DOHH2 (cell line): ENCODE results near the gene GLIS2.

Experiments used
- H3F3A ChIP-seq: fragments of 200-600 bp; sonication (generic), shearing (Covaris generic); 2 replicates; pipeline ENCODE4 v1.6.0; 2016; ENCODE audit warnings: antibody characterized with exemption, mild to moderate bottlenecking; ENCODE audit not compliant: control insufficient read depth, insufficient read depth
- H3K27ac ChIP-seq: fragments of 200-600 bp; sonication (generic); 2 replicates; pipeline ENCODE4 v1.5.1; 2014; ENCODE audit warnings: low read depth, mild to moderate bottlenecking, low read length, moderate library complexity
- H3K27me3 ChIP-seq: fragments of 200-600 bp; sonication (generic); 2 replicates; pipeline ENCODE4 v1.6.1; 2014; ENCODE audit warnings: mild to moderate bottlenecking, low read length, mixed read lengths; ENCODE audit not compliant: control insufficient read depth
- H3K36me3 ChIP-seq: fragments of 200-600 bp; sonication (generic); 2 replicates; pipeline ENCODE4 v1.6.1; 2014; ENCODE audit warnings: mild to moderate bottlenecking, low read length, moderate library complexity, mixed read lengths; ENCODE audit not compliant: control insufficient read depth
- H3K4me1 ChIP-seq: fragments of 200-600 bp; sonication (generic); 2 replicates; pipeline ENCODE4 v1.6.1; 2014; ENCODE audit warnings: mild to moderate bottlenecking, low read length, mixed read lengths; ENCODE audit not compliant: control insufficient read depth
- H3K4me2 ChIP-seq: fragments of 200-600 bp; sonication (generic); 2 replicates; pipeline ENCODE4 v1.6.0; 2014; ENCODE audit warnings: mild to moderate bottlenecking, low read length, moderate library complexity
- H3K4me3 ChIP-seq: fragments of 200-600 bp; sonication (generic); 2 replicates; pipeline ENCODE4 v1.5.1; 2014; ENCODE audit warnings: mild to moderate bottlenecking, low read length, mixed read lengths
- H3K79me2 ChIP-seq: fragments of 200-600 bp; sonication (generic); 2 replicates; pipeline ENCODE4 v1.6.1; 2014; ENCODE audit warnings: mild to moderate bottlenecking, low read length, mixed read lengths; ENCODE audit not compliant: control insufficient read depth
- H3K9me2 ChIP-seq: fragments of 200-600 bp; sonication (generic); replicated peaks from 2 replicates; pipeline ENCODE4 v1.6.1; 2014; ENCODE audit warnings: mild to moderate bottlenecking, low read length, mixed read lengths; ENCODE audit not compliant: control insufficient read depth
- H3K9me3 ChIP-seq: fragments of 200-600 bp; sonication (generic); 2 replicates; pipeline ENCODE4 v1.6.1; 2014; ENCODE audit warnings: antibody characterized with exemption, low read length, mixed read lengths; ENCODE audit not compliant: control insufficient read depth, insufficient read depth
- H4K20me1 ChIP-seq: fragments of 200-600 bp; sonication (generic); 2 replicates; pipeline ENCODE4 v1.6.0; 2014; ENCODE audit warnings: low read depth, mild to moderate bottlenecking, antibody characterized with exemption, low read length, moderate library complexity; ENCODE audit not compliant: control insufficient read depth, insufficient read depth
- CTCF ChIP-seq: fragments of 200-600 bp; sonication (generic); IDR thresholded peaks from one replicate; pipeline ENCODE4 v1.5.1; 2014; ENCODE audit warnings: antibody characterized with exemption, mild to moderate bottlenecking, low read depth, low read length; ENCODE audit not compliant: poor library complexity, severe bottlenecking
- EZH2phosphoT487 ChIP-seq: fragments of 200-600 bp; sonication (generic); IDR thresholded peaks from 2 replicates; pipeline ENCODE4 v1.6.1; 2017; ENCODE audit warnings: borderline replicate concordance, mild to moderate bottlenecking, antibody characterized with exemption, low read length, moderate library complexity, mixed read lengths

GLIS2 gene

GRCh38 chr16:4381935-4382794 is 66.3 kb downstream of the GLIS2 start:
- TF ChIP-seq EZH2phosphoT487 (no peak), CTCF (no peak)
- H4K20me1 ChIP-seq = no peaks in the 10 kb centered on the region
- no peaks in the 10 kb centered on the region for H3K79me2 ChIP-seq
- no peaks in the 10 kb centered on the region for H3K9me3 ChIP-seq
- no peak overlapping the region for H3K4me3 ChIP-seq
- no peaks in the 10 kb centered on the region for H3K4me1 ChIP-seq
- no peak overlapping the region for H3K4me2 ChIP-seq
- H3F3A ChIP-seq = no peaks in the 10 kb centered on the region
- H3K27me3 ChIP-seq = no peaks in the 10 kb centered on the region
- no peaks in the 10 kb centered on the region for H3K9me2 ChIP-seq
- no peak overlapping the region for H3K27ac ChIP-seq
- peaks cover 3% of the 10 kb centered on the region; the same call in 1 of the 2 replicates for H3K36me3 ChIP-seq

GRCh38 chr16:4382795-4383357 is 67.0 kb downstream of the GLIS2 start:
- Histone ChIP-seq H4K20me1 (no peaks in the 10 kb centered on the region), H3K4me2 (no peak overlapping the region)

GRCh38 chr16:4383591-4384444 is 68.0 kb downstream of the GLIS2 start:
- H3K79me2 ChIP-seq = no peaks in the 10 kb centered on the region
- no peaks in the 10 kb centered on the region for H4K20me1 ChIP-seq
- no peaks in the 10 kb centered on the region for H3K9me3 ChIP-seq
- no peaks in the 10 kb centered on the region for H3F3A ChIP-seq
- no peaks in the 10 kb centered on the region for H3K9me2 ChIP-seq
- TF ChIP-seq CTCF (no peak), EZH2phosphoT487 (no peak)
- H3K27ac ChIP-seq = no peak overlapping the region
- H3K27me3 ChIP-seq = no peaks in the 10 kb centered on the region
- H3K36me3 ChIP-seq = peaks cover 7% of the 10 kb centered on the region; the same call in 1 of the 2 replicates
- no peak overlapping the region for H3K4me3 ChIP-seq
- no peaks in the 10 kb centered on the region for H3K4me1 ChIP-seq
- H3K4me2 ChIP-seq = no peak overlapping the region

More at GRCh38 chr16:4382795-4383357, 67.0 kb downstream of the GLIS2 start:
- H3K4me1 ChIP-seq = no peaks in the 10 kb centered on the region
- no peaks in the 10 kb centered on the region for H3K9me2 ChIP-seq
- TF ChIP-seq EZH2phosphoT487 = no peak
- TF ChIP-seq CTCF = no peak
- no peaks in the 10 kb centered on the region for H3F3A ChIP-seq
- H3K27me3 ChIP-seq = no peaks in the 10 kb centered on the region
- peaks cover 5% of the 10 kb centered on the region; the same call in 1 of the 2 replicates for H3K36me3 ChIP-seq
- no peaks in the 10 kb centered on the region for H3K79me2 ChIP-seq
- no peak overlapping the region for H3K4me3 ChIP-seq
- no peaks in the 10 kb centered on the region for H3K9me3 ChIP-seq
- H3K27ac ChIP-seq = no peak overlapping the region
